ENCODE results near the gene OXNAD1. TPM values are rescaled to one million over a fixed set of nuclear protein-coding genes. Genes with fewer than 3 reads are reported as not detected.

Gene OXNAD1
- total and polyA plus RNA-seq, 4 experiments from 2014 or later: 61.7 to 84.7 (median 73.2) TPM

- Histone ChIP-seq H3K4me1 (ENCODE audit: insufficient read depth, low read length) (peaks cover 78% of the 10 kb centered on the region), H3K27ac (ENCODE audit: low read depth, low read length) (peak overlapping the region; percentile 32), H3K27me3 (ENCODE audit: insufficient read depth, low read length) (no peaks in the 10 kb centered on the region), H3K9me3 (ENCODE audit: control insufficient read depth in 1 of 2, low read length in 2 of 2) (no peaks in the 10 kb centered on the region), H3K36me3 (ENCODE audit: insufficient read depth, low read length) (peaks cover 6% of the 10 kb centered on the region), H3K4me3 (ENCODE audit: low read length in 2 of 2) (peak overlapping the region in 1 of 2 donors; percentile 36)
- ChIA-PET CTCF (ENCODE audit: partially characterized antibody) (interaction anchor here (1.0 to 9.8 kb wide), 25 partner anchors 9 to 263 kb away, joined by 3 to 488 read pairs (median 5); partner anchors contain the start of genes DPH3, OXNAD1 and RFTN1), POLR2A (ENCODE audit: partially characterized antibody) (interaction anchor here (0.5 to 9.8 kb wide), 15 partner anchors 13 to 552 kb away, joined by 3 to 361 read pairs (median 4); partner anchors contain the start of genes DPH3 and OXNAD1)
- no peaks in the 10 kb centered on the region for H3K27me3 Mint-ChIP-seq
- DNase-seq: peak in 4 of 5 donors; percentile 55 to 59 (median 57)
- peaks cover 50 to 82% (median 72%) of the 10 kb centered on the region in 4 donors for H3K4me1 Mint-ChIP-seq
- intact Hi-C loops (cut with micrococcal nuclease): loop anchor here (1.0 kb wide), 5 partner anchors 10 to 259 kb away; no protein-coding TSS in a partner anchor
- H3K4me3 Mint-ChIP-seq: peak overlapping the region; percentile 93 to 99 (median 98)
- H3K36me3 Mint-ChIP-seq: peaks cover 33 to 56% of the 10 kb centered on the region in 2 donors
- peak overlapping the region; percentile 90 to 99 (median 95) for H3K27ac Mint-ChIP-seq
- H3K9me3 Mint-ChIP-seq: peaks cover 0 to 11% (median 4%) of the 10 kb centered on the region in 8 donors
These were observed 25.8 kb downstream of the OXNAD1 start for GRCh38 chr3:16290827-16291196.

GRCh38 chr3:16294844-16295243, 29.8 kb downstream of the OXNAD1 start:
- H3K27ac Mint-ChIP-seq: peak overlapping the region in 6 of 7 donors; percentile 72 to 94 (median 78)
- peak overlapping the region; percentile 16 for H3K27ac ChIP-seq (ENCODE audit: low read depth, low read length)
- H3K27me3 ChIP-seq (ENCODE audit: insufficient read depth, low read length): no peaks in the 10 kb centered on the region
- H3K36me3 ChIP-seq (ENCODE audit: insufficient read depth, low read length): peaks cover 19% of the 10 kb centered on the region
- H3K36me3 Mint-ChIP-seq: peaks cover 61 to 66% of the 10 kb centered on the region in 2 donors
- CTCF ChIA-PET (ENCODE audit: partially characterized antibody): interaction anchor here (0.9 to 9.8 kb wide), 11 partner anchors 8 to 235 kb away, joined by 3 to 488 read pairs (median 5); partner anchors contain the start of genes DPH3 and OXNAD1
- no peaks in the 10 kb centered on the region for H3K9me3 ChIP-seq (ENCODE audit: control insufficient read depth in 1 of 2, low read length in 2 of 2)
- H3K4me1 ChIP-seq (ENCODE audit: insufficient read depth, low read length): peaks cover 91% of the 10 kb centered on the region
- intact Hi-C loops (cut with micrococcal nuclease): no loop called here
- POLR2A ChIA-PET (ENCODE audit: partially characterized antibody): interaction anchor here (1.1 to 9.8 kb wide), 5 partner anchors 9 to 218 kb away, joined by 4 to 361 read pairs (median 29); partner anchors contain the start of genes DPH3 and OXNAD1
- no peak for DNase-seq
- H3K4me3 ChIP-seq (ENCODE audit: low read length in 2 of 2): no peak overlapping the region
- H3K27me3 Mint-ChIP-seq: no peaks in the 10 kb centered on the region
- peak overlapping the region; percentile 33 to 80 (median 72) for H3K4me3 Mint-ChIP-seq
- H3K4me1 Mint-ChIP-seq: peaks cover 67 to 97% (median 84%) of the 10 kb centered on the region in 4 donors
- peaks cover 0 to 11% (median 4%) of the 10 kb centered on the region in 8 donors for H3K9me3 Mint-ChIP-seq

GRCh38 chr3:16295298-16295890, 30.4 kb downstream of the OXNAD1 start:
- intact Hi-C loops (cut with micrococcal nuclease): no loop called here

GRCh38 chr3:16297997-16298885, 33.2 kb downstream of the OXNAD1 start:
- H3K27ac Mint-ChIP-seq: peak overlapping the region; percentile 81 to 98 (median 90)
- Histone ChIP-seq H3K4me3 (ENCODE audit: low read length in 2 of 2) (no peak overlapping the region), H3K9me3 (ENCODE audit: control insufficient read depth in 1 of 2, low read length in 2 of 2) (no peaks in the 10 kb centered on the region), H3K27me3 (ENCODE audit: insufficient read depth, low read length) (no peaks in the 10 kb centered on the region), H3K36me3 (ENCODE audit: insufficient read depth, low read length) (peaks cover 33% of the 10 kb centered on the region), H3K4me1 (ENCODE audit: insufficient read depth, low read length) (peaks cover 92% of the 10 kb centered on the region), H3K27ac (ENCODE audit: low read depth, low read length) (peak overlapping the region; percentile 30)
- peaks cover 76 to 84% of the 10 kb centered on the region in 2 donors for H3K36me3 Mint-ChIP-seq
- intact Hi-C loops (cut with micrococcal nuclease): no loop called here
- H3K4me1 Mint-ChIP-seq: peaks cover 78 to 100% (median 88%) of the 10 kb centered on the region in 4 donors
- H3K4me3 Mint-ChIP-seq: peak overlapping the region in 7 of 8 donors; percentile 28 to 95 (median 67)
- no peak for DNase-seq
- peaks cover 0 to 11% (median 4%) of the 10 kb centered on the region in 8 donors for H3K9me3 Mint-ChIP-seq
- ChIA-PET POLR2A (ENCODE audit: partially characterized antibody) (interaction anchor here (0.8 to 1.2 kb wide), 4 partner anchors 10 to 19 kb away, joined by 3 to 5 read pairs (median 4); no protein-coding TSS in a partner anchor), CTCF (ENCODE audit: partially characterized antibody) (interaction anchor here (0.9 to 1.6 kb wide), 3 partner anchors 16 to 213 kb away, joined by 3 to 8 read pairs (median 5); no protein-coding TSS in a partner anchor)
- no peaks in the 10 kb centered on the region for H3K27me3 Mint-ChIP-seq

More at GRCh38 chr3:16295298-16295890, 30.4 kb downstream of the OXNAD1 start:
- Histone ChIP-seq H3K27me3 (ENCODE audit: insufficient read depth, low read length) (no peaks in the 10 kb centered on the region), H3K27ac (ENCODE audit: low read depth, low read length) (no peak overlapping the region), H3K4me1 (ENCODE audit: insufficient read depth, low read length) (peaks cover 91% of the 10 kb centered on the region), H3K36me3 (ENCODE audit: insufficient read depth, low read length) (peaks cover 19% of the 10 kb centered on the region), H3K9me3 (ENCODE audit: control insufficient read depth in 1 of 2, low read length in 2 of 2) (no peaks in the 10 kb centered on the region), H3K4me3 (ENCODE audit: low read length in 2 of 2) (peak overlapping the region in 1 of 2 donors; percentile 7)
- Mint-ChIP-seq H3K27me3 (no peaks in the 10 kb centered on the region), H3K36me3 (peaks cover 62 to 66% of the 10 kb centered on the region in 2 donors), H3K27ac (peak overlapping the region; percentile 52 to 94 (median 83)), H3K9me3 (peaks cover 0 to 11% (median 4%) of the 10 kb centered on the region in 8 donors), H3K4me1 (peaks cover 69 to 97% (median 84%) of the 10 kb centered on the region in 4 donors), H3K4me3 (peak overlapping the region in 7 of 8 donors; percentile 56 to 76 (median 74))
- ChIA-PET CTCF (ENCODE audit: partially characterized antibody) (interaction anchor here (1.1 to 9.8 kb wide), 10 partner anchors 9 to 234 kb away, joined by 3 to 488 read pairs (median 6); partner anchors contain the start of genes DPH3 and OXNAD1), POLR2A (ENCODE audit: partially characterized antibody) (interaction anchor here (1.1 to 9.8 kb wide), 5 partner anchors 9 to 217 kb away, joined by 4 to 361 read pairs (median 29); partner anchors contain the start of genes DPH3 and OXNAD1)
- DNase-seq: no peak

GRCh38 chr3:16298891-16299290, 33.9 kb downstream of the OXNAD1 start:
- H3K36me3 ChIP-seq (ENCODE audit: insufficient read depth, low read length): peaks cover 33% of the 10 kb centered on the region
- peak overlapping the region; percentile 30 for H3K27ac ChIP-seq (ENCODE audit: low read depth, low read length)
- Mint-ChIP-seq H3K27ac (peak overlapping the region; percentile 81 to 98 (median 90)), H3K9me3 (peaks cover 0 to 5% (median under 1%) of the 10 kb centered on the region in 8 donors), H3K4me3 (peak overlapping the region; percentile 3 to 95 (median 62)), H3K4me1 (peaks cover 76 to 97% (median 86%) of the 10 kb centered on the region in 4 donors), H3K27me3 (no peaks in the 10 kb centered on the region), H3K36me3 (peaks cover 73 to 82% of the 10 kb centered on the region in 2 donors)
- no peaks in the 10 kb centered on the region for H3K9me3 ChIP-seq (ENCODE audit: control insufficient read depth in 1 of 2, low read length in 2 of 2)
- POLR2A ChIA-PET (ENCODE audit: partially characterized antibody): interaction anchor here (1.1 to 1.2 kb wide), 3 partner anchors 9 to 15 kb away, joined by 4 to 5 read pairs (median 5); no protein-coding TSS in a partner anchor
- DNase-seq: no peak
- peaks cover 95% of the 10 kb centered on the region for H3K4me1 ChIP-seq (ENCODE audit: insufficient read depth, low read length)
- intact Hi-C loops (cut with micrococcal nuclease): no loop called here
- CTCF ChIA-PET (ENCODE audit: partially characterized antibody): interaction anchor here (0.9 to 1.6 kb wide), 3 partner anchors 15 to 213 kb away, joined by 3 to 8 read pairs (median 5); no protein-coding TSS in a partner anchor
- no peak overlapping the region for H3K4me3 ChIP-seq (ENCODE audit: low read length in 2 of 2)
- H3K27me3 ChIP-seq (ENCODE audit: insufficient read depth, low read length): no peaks in the 10 kb centered on the region

GRCh38 chr3:16299746-16300145, 34.7 kb downstream of the OXNAD1 start:
- no peaks in the 10 kb centered on the region for H3K27me3 Mint-ChIP-seq
- Histone ChIP-seq H3K27me3 (ENCODE audit: insufficient read depth, low read length) (no peaks in the 10 kb centered on the region), H3K4me1 (ENCODE audit: insufficient read depth, low read length) (peaks cover 95% of the 10 kb centered on the region), H3K9me3 (ENCODE audit: control insufficient read depth in 1 of 2, low read length in 2 of 2) (no peaks in the 10 kb centered on the region), H3K27ac (ENCODE audit: low read depth, low read length) (peak overlapping the region; percentile 49), H3K36me3 (ENCODE audit: insufficient read depth, low read length) (peaks cover 33% of the 10 kb centered on the region), H3K4me3 (ENCODE audit: low read length in 2 of 2) (no peak overlapping the region)
- H3K4me3 Mint-ChIP-seq: peak overlapping the region in 6 of 8 donors; percentile 54 to 96 (median 92)
- H3K36me3 Mint-ChIP-seq: peaks cover 75 to 87% of the 10 kb centered on the region in 2 donors
- ChIA-PET POLR2A (ENCODE audit: partially characterized antibody) (interaction anchor here (2.0 to 11.0 kb wide), 7 partner anchors 7 to 213 kb away, joined by 6 to 350 read pairs (median 32); partner anchors contain the start of gene RFTN1), CTCF (ENCODE audit: partially characterized antibody) (interaction anchor here (1.5 to 9.8 kb wide), 4 partner anchors 9 to 17 kb away, joined by 3 to 132 read pairs (median 54); no protein-coding TSS in a partner anchor)
- H3K27ac Mint-ChIP-seq: peak overlapping the region; percentile 93 to 98 (median 96)
- no peak for DNase-seq
- H3K9me3 Mint-ChIP-seq: peaks cover 0 to 2% (median 0%) of the 10 kb centered on the region in 8 donors
- peaks cover 78 to 99% (median 90%) of the 10 kb centered on the region in 4 donors for H3K4me1 Mint-ChIP-seq
- intact Hi-C loops (cut with micrococcal nuclease): loop anchor here (10.0 kb wide), 1 partner anchor 545 kb away; no protein-coding TSS in a partner anchor
